ENCODE results near the gene AMMECR1. TPM values are rescaled to one million over a fixed set of nuclear protein-coding genes. Genes with fewer than 3 reads are reported as not detected.
"Not testable (repeated sequence)": the region's sequence is repeated elsewhere in the genome, so short reads cannot be mapped to it uniquely, and the experiment has no call there.

Gene AMMECR1
- 8.8 TPM for polyA plus RNA-seq (2013, experiment 1 of 2; ENCODE audit: insufficient read length)
- polyA plus RNA-seq (2013, experiment 2 of 2; ENCODE audit: insufficient read length), result 5.7 TPM

GRCh38 chrX:110317820-110318663, at the start of gene AMMECR1:
TSS of gene AMMECR1 (minus strand) at chrX:110318085. CDS start at chrX:110318071, 14 bp downstream.
- DNase-seq, result peak; percentile 82

GRCh38 chrX:110363244-110363643, 45.4 kb upstream of the AMMECR1 start:
- DNase-seq, result no peak

- DNase-seq, result no peak
These were observed 41.4 kb upstream of the AMMECR1 start for GRCh38 chrX:110359273-110359672.

- DNase-seq, result no peak
These were observed 40.7 kb upstream of the AMMECR1 start, which contains the start of gene RTL9 for GRCh38 chrX:110358548-110358947. TSS of gene RTL9 (plus strand) at chrX:110358848. CDS start at chrX:110450618, 91,770 bp downstream.

DNA sequence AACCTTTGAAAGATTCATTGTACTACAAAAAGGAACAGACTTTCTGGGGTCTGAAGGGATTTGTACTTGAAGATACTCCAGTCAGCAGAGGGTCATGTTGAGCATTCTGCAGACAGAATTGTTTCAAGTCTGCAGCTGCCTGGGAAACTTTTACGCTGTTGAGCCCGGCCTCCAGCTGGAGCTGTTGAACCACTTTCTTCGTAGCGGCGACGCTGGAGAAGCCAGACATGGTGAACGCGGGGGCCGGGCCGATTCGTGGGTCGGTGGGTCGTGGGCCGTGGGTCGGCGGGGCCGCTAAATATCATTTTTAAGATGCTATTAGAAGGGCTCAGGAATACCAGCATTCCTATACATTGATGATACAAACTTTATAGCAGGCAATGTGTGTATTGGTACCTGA, 28.8 kb upstream of the AMMECR1 start:
- DNase-seq, result no peak

- DNase-seq, result peak; percentile 92
These were observed 23.5 kb upstream of the AMMECR1 start for GRCh38 chrX:110341189-110342035.

GRCh38 chrX:110338935-110339334, 21.1 kb upstream of the AMMECR1 start:
- no peak for DNase-seq

- DNase-seq, result not testable (repeated sequence)
These were observed 15.6 kb upstream of the AMMECR1 start for GRCh38 chrX:110333458-110333857.

DNA sequence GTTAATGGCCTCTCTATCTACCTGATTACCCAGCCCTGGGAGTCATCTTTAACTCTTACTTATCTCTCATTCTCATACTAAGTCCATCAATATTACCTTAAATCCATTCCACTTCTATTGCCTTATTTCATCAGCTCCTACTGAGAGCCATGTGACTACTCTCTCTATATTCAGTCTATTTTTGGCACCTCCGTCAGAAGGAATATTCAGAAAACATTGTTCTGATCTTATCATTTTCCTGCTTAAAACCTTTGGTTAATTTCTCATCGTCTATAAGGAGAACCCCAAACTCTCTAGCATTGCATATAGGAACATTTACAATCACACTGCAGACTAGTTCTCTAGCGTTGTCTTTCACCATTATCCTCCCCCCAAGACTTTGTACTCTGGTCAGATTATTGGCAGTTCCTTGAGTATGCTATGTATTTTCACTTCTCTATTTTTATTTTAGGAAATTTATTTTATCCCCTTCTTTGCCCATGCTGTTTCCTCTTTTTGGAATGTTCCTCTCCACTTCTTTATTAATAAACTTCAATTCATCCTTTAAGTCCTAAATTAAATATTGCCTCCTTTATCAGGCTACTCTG, 13.7 kb upstream of the AMMECR1 start:
- DNase-seq, result no peak

DNA sequence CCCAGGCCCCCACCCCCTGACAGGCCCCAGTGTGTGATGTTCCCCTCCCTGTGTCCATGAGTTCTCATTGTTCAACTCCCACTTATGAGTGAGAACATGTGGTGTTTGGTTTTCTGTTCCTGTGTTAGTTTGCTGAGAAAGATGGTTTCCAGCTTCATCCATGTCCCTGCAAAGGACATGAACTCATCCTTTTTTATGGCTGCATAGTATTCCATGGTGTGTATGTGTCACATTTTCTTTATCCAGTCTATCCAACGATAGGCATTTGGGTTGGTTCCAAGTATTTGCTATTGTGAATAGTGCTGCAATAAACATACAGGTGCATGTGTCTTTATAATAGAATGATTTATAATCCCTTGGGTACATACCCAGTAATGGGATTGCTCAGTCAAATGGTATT, 10.7 kb upstream of the AMMECR1 start:
- DNase-seq, result not testable (repeated sequence)

DNA sequence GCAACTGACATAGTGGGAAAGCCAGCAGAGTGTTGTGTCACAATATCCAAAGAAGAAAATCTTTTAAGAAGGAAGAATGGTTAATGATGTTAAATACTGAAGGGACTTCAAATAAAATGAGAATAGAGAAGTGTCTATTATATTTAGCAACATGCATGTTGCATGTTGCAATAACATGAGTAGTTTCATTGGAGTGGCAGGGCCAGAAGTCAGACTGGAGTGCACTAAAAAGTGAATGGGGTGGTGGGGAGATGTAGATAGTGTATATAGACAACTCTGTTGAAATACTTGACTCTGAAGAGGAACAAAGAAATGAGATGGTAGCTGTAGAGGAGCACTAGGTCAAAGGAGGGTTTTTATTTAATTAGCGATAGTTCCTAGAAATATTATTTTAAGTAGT, 9.5 kb upstream of the AMMECR1 start:
- DNase-seq, result no peak

GRCh38 chrX:110326712-110327111, 8.8 kb upstream of the AMMECR1 start:
- DNase-seq, result no peak

DNA sequence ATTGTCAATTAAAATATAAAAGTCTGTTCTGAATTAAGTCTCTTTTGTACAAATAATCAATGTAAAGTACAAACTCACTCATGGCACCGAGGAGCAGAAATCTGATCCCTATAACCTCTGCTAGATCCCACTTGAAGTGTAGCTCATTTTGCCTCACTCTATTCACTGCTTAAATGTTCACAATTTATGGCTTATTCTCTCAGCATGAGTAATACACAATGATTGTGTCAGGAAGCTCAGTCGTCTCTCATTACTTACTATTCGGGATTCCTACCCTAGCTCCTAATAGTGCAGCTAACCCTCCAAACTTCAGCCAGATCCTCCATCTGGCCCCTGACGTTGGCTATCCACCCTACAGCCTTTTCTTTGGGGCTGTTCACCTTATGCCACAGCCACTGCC, 4.7 kb upstream of the AMMECR1 start:
- peak; percentile 15 for DNase-seq

DNA sequence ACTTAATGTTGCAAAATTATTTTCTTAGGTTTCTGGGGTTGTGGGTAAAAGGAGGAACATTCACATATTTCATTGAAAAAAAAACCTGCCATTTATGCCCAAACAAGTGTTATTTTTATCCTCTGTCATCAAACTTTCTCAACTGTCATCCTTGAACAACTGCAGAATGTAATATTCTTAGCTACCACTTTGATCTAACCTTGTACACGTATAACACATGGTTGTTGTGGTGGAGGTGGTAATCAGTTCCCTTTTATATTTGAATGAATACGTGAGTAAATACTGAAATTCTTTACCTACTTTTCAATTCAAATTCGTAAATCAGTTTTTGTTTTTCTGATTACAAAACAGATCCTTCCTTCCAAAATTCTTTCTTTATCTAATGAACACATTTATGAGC, 3.8 kb upstream of the AMMECR1 start:
- DNase-seq, result no peak

- no peak for DNase-seq
These were observed 3.2 kb upstream of the AMMECR1 start for GRCh38 chrX:110321081-110321480.

GRCh38 chrX:110320381-110320987, 2.6 kb upstream of the AMMECR1 start:
- DNase-seq, result no peak

GRCh38 chrX:110318664-110318968, 731 bp upstream of the AMMECR1 start:
- no peak for DNase-seq

- peak; percentile 1 for DNase-seq
These were observed 645 bp downstream of the AMMECR1 start for GRCh38 chrX:110317061-110317819.

DNA sequence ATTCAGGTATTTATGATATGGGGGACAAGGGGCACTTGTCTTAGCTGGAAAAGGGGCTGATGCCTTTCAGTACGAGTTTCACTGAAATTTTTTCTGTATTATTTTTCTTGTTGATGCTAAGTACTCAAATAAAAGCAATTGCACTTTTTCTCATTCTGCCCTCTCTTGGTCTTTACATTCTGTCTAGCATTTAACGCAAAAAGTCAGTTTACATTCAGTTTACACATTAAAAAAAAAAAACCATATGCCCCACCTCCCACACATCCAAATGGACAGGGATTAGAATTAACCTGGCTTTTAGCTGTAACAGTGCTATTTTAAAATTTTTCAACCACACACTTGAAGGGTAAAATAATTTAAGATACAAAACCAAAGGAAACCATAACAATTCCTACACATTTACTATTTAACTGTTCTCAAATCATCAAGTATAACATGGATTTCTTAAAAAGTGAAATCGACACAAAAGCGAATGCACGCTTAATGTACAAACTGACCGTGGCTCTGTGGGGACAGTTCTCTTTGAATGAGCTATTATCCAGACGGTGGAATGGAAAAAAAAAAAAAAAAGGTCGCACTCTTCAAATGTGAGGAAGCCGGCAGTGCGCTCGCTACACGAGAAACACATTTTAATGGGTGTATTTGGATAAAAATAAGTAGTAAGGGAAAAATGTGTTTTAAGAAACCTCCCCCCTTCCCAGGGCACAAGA, 1.4 kb downstream of the AMMECR1 start:
- peak; percentile 26 for DNase-seq

DNA sequence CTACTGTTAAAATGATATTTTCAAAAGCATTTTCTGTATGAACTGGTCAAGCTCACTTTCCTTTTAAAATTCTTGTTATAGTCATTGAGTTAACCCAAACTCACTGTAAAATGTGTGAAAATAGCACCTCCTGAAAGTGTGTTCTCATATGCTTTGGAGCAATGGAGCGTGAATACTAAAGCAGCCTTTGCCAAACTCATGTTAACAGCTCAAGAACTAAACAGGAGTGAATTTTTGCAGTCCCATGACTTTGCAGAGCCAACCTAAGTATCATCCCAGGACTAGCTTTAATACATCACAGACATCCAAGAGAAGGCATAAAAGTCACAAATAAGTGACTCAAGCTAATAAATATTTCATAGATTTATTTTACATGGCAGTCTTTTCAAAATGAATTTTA, 2.3 kb downstream of the AMMECR1 start:
- DNase-seq, result no peak
